GM10847 (cell line): ENCODE measurements around the gene TGFB2.

Source experiments
- POLR2A ChIP-seq: IDR thresholded peaks from 2 replicates; pipeline ENCODE4 v1.6.1; 2011; ENCODE audit not compliant: insufficient read length; ENCODE audit errors: extremely low read depth

TGFB2 gene

DNA sequence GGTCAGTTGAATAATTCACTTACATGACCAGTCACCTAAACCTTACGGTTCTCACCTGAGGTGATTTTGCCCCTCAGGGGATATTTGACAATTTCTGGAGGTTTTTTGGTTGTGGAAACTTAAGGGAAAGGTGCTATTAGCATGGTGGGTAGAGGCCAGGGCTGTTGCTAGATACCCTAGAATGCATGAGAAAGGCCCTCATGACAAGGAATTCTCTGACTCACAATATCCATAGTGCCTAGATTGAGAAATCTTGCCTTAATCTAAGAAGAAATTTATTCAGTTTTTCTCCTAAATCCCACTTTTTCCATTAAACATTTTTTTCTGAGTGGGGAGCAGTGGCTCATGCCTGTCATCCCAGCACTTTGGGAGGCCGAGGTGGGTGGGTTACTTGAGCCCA, 119.7 kb downstream of the TGFB2 start:
- no peak for TF ChIP-seq POLR2A

DNA sequence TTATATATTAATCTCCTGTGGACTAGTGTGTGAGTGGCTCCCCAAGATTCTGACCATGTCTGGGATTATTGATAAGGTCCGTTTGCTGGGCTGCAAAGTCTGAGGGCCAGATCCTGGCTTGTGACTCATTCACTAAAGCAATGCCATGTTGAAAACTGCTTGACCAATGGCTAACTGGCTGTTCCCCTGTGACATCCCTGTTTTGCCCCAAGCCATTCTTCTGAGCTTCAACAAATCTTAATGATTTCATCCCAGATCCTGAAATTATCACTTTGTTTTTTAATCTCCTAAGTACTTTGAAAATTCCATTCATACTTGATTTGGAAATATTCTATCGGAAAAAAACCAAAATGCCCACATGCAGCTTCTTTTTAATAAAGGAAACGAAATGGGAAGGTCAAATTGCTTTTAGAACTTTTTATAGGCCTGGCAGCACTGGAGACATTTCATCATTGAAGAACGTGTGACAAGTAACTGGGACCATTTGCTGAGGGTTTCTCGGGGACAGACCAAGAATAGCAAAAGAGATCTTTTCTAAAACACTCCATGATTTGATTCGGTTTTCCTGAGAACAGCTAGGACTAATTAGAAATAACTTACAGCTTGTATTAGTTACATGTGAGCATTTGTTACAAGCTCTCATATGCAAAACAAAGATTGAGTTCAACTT, 121.3 kb downstream of the TGFB2 start:
- TF ChIP-seq POLR2A, result no peak

DNA sequence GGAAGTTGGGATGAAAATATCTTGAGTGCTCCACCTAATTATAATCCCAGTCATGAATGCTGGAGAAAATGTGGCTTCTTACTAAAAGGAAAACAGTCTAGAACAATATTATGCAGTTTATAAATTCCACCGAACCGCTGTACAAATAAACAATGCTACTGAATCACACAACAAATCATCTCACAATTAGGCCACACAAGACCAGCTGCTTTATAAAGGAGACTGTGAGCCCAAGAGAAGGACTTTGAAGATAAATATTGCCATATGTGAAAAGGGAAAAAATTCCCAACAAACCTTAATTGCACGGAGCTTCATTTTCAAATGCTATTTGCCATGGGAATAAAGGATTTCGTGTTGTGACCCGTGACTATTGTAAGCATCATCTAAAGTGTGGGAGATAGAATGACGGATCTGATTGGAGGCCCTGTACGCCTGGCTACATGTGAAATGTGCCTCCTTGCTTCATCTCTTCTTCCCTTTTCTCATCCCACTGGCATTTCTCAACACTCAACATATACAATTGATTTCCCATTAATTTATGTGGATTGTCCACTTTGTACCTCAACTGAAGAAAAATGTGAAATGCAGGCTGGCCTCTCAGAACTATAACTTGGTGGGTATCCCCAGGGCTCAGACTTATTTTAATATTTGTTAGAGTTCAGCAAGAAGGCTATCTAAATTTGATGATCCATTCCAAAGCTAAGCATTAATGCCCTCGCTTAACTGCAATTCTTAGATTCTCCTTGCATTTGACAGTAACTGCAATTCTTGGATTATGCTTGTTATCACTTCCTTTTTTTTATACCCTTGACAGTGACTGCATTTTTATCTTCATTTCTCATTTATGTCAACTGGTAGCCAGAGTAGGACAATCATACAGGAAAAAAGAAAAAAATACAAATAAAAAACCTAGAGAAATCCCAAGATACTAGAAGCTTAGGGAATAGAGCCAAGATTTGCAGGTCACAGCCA, 122.3 kb downstream of the TGFB2 start:
- TF ChIP-seq POLR2A, result no peak

DNA sequence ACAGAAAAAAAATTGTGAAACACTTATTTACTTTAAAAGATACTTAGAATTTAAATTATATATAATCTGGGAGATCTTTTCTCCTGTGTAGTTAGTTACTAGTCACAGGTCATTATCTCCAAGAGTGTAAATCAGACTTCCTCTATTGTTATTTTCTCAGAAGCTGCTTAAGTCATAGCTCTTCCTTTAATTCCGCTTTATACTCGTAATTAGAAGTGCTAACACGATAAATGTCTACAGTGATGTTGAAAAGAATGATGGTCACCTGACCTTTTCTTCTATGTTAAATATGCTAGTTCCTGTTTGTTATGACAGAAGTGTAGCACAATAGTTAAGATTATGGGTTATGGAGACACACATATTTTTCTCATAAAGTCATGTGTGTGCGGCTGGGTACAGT, 123.6 kb downstream of the TGFB2 start:
- no peak for TF ChIP-seq POLR2A

DNA sequence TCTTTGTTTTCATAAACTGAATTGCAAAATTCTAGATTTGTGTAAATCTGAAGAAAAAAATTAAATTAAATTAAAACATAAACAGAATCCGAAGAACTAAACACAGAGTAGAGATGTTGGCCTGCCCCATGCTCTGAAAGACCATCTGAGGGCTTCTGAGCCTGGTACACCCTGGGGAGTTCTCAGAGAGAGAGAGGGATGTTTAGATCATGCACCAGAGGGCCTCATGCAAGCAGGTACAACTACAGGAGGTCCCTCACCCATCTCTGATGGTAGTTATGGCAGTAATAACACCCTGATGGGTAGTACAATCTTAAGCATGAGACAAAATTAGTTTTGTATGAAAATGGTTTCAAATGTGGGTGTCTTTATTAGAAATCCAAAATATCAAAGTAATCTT, 127.7 kb downstream of the TGFB2 start:
- TF ChIP-seq POLR2A, result no peak

DNA sequence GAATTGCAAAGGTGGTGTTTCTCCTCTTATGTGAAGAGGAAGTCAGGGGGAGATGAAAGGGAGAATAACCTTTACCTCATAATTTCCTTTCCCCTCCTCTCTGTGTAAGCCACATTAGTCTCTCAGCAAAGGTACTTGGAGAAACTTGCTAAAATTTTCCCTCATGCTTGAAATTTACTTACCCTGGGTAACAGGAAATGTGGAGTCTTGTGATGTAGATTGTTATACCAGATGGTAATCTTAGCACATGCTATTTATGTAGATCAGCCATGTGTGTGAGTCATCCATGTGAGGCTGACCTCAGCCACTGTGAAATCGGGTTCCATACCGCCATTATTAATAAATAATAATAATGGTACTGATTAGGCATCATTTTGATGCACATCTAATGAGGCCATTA, 128.4 kb downstream of the TGFB2 start:
- TF ChIP-seq POLR2A, result no peak

DNA sequence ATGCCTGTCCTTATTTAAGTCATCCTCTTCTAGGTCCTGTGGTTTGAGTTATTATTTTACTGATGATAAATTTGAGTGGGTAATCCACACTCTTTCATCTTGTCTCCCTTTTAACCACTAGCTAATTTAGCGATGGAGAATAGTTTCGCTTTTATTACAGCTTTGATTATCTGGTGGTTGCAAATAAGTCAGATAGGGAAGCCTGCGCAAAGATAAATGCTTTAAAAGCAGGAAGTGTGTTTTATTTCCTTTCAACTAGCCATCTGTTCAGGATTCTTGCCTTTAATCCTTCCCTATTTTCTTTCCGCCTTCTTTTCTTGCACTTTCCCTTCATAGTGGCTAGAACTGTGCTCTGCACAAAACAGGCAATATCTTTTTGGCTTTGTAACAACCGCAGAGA, 129.0 kb downstream of the TGFB2 start:
- TF ChIP-seq POLR2A, result no peak

DNA sequence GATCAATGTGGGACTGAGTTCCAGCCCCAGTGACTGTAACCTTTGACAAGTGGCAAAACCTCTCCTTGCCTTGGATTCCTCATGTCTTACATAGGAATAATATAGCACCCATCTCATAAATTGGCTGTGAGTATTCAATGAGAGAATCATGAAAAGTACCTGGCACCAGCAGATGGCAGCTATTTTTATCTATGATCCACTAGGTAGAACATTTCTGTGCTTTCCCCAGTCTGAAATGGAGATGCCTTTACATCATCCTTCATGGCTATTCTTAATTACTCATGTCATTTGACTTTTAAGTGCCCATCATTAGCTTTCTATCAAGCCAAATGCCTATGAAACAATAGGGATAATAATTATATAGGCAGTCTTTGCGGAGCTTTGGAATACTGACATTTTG, 130.1 kb downstream of the TGFB2 start:
- no peak for TF ChIP-seq POLR2A

DNA sequence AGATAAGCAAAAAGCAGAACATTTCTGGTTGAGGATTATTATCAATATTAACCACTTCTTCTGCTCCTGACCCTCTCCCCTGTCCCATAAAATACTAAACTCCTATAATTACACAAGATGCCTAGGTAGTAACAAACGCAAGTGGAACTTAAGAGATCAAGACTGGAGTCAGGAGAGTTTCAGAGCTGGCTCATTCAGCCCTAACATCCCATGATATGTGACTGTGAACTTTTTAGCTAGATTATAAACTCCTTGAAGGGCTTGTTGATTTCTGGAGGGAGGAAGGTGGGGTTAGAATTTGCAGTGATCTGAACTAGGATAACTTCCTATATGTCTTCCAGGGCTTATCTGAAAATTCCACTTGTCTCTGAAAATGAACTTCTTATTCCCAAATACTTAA, 130.6 kb downstream of the TGFB2 start:
- no peak for TF ChIP-seq POLR2A

DNA sequence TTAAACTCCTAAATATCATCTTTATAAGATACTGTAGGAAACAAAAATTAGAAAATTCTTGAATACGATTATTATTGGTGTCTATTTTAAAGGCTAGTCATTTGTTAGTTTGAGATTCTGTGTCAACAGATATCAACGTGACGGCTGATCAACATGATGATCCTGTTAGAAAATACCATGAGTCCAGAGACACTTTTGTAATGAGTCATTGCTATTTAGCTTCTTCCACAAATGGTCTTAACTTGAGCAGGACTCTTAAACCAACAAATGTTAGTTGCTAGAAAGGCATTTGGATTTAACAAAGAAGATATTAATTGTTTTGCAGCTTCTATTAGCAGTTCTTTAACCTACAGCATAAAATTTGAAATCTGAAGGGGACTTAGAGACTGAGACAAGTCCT, 131.2 kb downstream of the TGFB2 start:
- TF ChIP-seq POLR2A, result no peak

DNA sequence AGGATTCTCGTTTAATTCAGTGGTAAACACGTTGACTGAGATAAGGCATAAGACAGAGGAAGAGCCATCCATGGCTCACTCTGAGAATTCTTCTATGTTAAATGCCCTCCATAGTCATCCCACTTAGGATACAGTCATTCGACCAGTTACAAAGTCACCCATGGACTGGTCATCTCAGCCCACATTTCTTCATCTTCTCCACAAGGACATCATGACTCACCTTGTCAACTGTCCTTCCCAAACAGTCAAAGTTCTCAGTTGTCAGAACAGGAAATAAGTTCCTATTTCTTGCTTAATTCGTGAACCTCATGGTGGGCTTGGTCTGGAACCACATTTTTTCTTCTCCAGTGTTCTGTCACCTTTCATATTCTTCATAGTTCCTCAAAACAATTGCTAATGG, 133.2 kb downstream of the TGFB2 start:
- no peak for TF ChIP-seq POLR2A

DNA sequence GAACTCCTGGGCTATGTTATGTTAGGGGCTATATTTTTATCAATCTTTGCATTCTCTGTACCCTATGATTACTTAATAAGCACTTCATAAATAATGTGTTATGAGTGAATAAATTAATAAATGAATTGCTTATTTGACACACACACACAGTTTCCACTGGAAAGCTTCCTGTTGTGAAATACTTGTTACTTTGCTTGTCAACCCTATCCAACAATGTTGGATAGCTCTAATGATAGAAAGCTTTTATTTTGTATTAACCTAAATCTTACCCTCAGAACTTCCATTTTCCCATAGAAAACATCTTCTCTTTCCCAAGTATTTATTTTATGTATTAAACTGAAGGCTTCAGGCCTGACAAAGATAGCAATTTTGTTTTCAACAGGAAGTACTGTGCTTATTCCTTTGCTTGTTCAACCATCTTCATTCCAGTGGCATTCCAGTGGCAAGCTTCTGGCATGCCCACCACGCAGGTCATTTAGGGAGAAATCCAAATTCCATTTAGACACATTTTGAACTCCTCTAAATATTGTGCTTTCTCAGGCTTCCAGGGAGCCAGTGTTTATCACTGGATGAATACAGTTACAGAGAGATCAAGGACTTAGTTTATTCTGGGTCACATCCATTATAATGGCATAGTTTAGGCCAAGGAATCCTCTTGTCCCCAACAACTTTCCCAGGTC, 134.4 kb downstream of the TGFB2 start:
- no peak for TF ChIP-seq POLR2A

DNA sequence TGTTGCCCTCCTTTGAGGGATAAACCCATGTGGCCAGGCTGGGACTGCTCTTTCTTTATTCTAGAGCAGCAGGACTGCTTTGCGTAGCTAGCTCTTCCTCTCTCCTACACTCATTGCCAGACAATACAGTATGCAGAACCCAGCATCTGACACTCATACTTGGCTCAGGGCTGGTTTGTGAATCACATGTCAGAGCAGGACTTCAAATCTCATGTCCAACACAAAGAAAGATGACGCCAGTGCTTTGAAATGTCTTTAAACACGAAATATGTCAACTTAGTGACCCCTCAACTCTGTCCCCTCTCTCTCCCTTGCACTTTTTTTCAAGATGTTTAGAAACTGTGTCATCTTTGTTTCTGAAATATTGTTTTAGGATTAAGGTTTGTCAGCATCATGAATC, 135.0 kb downstream of the TGFB2 start:
- TF ChIP-seq POLR2A, result no peak

DNA sequence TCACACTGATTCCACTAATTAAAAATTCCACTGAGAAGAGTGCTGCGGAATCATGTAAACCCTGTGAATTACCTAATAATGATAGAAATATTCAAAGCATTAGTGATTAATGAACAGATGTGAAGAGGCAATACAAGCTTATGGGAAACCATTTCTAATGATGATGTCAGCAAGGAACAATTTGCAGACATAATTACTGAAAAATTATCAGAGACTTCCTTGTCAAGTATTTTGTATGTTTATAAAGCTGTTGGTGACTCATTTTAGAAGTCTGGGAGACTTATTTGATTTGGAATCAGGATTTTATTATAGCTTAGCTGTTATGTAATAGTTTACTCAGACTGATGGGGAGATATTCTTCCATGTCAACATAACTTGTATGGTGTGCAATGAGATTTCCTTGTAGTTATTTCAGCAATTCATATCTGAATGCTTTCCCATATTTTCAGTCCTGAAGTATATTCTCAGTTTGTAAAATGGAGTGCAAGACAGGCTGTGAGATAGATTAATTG, 135.5 kb downstream of the TGFB2 start:
- TF ChIP-seq POLR2A, result no peak

DNA sequence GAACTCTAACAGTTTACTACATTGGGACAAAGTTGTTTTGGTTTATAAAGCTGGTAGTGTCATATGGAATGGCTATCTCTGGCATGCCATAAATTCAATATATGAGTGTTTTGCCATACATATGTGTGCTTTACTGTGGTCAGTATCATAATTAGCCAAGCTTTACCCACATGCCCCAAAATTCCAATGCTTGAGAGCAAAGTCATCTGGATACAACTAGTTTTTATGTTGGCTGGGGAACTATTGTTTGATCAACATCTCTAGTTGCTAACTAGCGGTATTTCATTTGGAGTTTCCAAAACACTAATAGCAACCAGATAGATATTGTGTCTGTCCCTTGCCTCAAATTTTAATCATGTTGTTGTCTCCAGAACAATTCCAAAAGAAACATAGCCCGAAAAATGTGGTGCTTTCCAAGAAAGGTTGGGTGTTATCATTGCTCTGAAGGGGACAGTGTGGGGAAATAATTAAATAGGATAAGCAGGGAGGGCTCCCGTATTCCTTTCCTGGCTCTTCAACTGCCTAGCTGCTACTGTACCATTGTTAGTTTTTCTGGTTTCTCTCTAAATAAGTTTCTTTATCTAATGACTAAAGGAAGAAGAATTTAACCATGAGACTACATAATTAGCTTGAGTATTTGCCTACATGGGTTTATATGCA, 136.1 kb downstream of the TGFB2 start:
- no peak for TF ChIP-seq POLR2A
